DND-41 (cell line): Measurements from ENCODE around the gene SENP1.

Experiments
- CTCF ChIP-seq: IDR thresholded peaks from 2 replicates; pipeline ENCODE4 v1.5.1; 2012; ENCODE audit warnings: borderline replicate concordance, low read length, moderate library complexity, mild to moderate bottlenecking; ENCODE audit not compliant: poor library complexity, severe bottlenecking; ENCODE audit errors: extremely low read depth
- EZH2 ChIP-seq: IDR thresholded peaks from 3 replicates; pipeline ENCODE4 v1.6.1; 2012; ENCODE audit warnings: borderline replicate concordance, low read depth, mild to moderate bottlenecking, moderate library complexity, low read length, inconsistent platforms; ENCODE audit not compliant: severe bottlenecking

- no peak for TF ChIP-seq CTCF
- TF ChIP-seq EZH2 = no peak
These were observed 100.7 kb downstream of the SENP1 start for GRCh38 chr12:48005001-48005749.
